Right atrium auricular region (tissue), 2 donors: ENCODE measurements around the gene SNAP47. TPM values are rescaled to one million over a fixed set of nuclear protein-coding genes. Genes with fewer than 3 reads are reported as not detected.

Experiments used
- DNase-seq: peaks from one replicate; pipeline ENCODE4 v3.0.0-alpha.2; 2019; ENCODE audit warnings: low spot score
- H3K27ac ChIP-seq, 2 donors: fragments of 200-600 bp; sonication (generic); 1 replicate in 1 of 2; 2 replicates in 1 of 2; pipeline ENCODE4 v1.5.1; 2016 to 2019
- H3K27me3 ChIP-seq, 2 donors: fragments of 200-600 bp; sonication (generic); one replicate each; pipeline versions ENCODE4 v1.5.1 to v1.6.0; 2017 to 2019
- H3K36me3 ChIP-seq: fragments of 200-600 bp; sonication (generic); one replicate; pipeline ENCODE4 v1.5.1; 2016
- H3K4me1 ChIP-seq, 2 donors: fragments of 200-600 bp; sonication (generic); one replicate each; pipeline versions ENCODE4 v1.5.1 to v1.6.0; 2017 to 2019
- H3K4me3 ChIP-seq, 2 donors: fragments of 200-600 bp; sonication (generic); 1 replicate in 1 of 2; 2 replicates in 1 of 2; pipeline ENCODE4 v1.5.1; 2017 to 2019; ENCODE audit warnings: mild to moderate bottlenecking in 1 of 2, moderate library complexity in 1 of 2
- H3K9me3 ChIP-seq, 2 donors: fragments of 200-600 bp; sonication (generic); one replicate each; pipeline ENCODE4 v1.5.1; 2019
- total RNA-seq, 2 donors: library from RNA; depleted of rRNA; stranded (reverse); fragments of >200 nt; gene quantifications; one replicate each; pipeline ENCODE4 v1.1.0, GENCODE V29; 2016
- TF ChIP-seq, protein P1 (sequence below), 2 donors: fragments of 200-600 bp; sonication (generic); IDR thresholded peaks; one replicate each; pipeline ENCODE4 v1.5.1; 2019; ENCODE audit warnings: antibody characterized with exemption in 2 of 2

SNAP47 gene
- total RNA-seq, 2 donors from 2014 or later: 39.1 to 102 TPM

GRCh38 chr1:227740401-227740960 lies 5.2 kb downstream of the SNAP47 start:
- no peak for DNase-seq
- TF ChIP-seq, protein P1, sequence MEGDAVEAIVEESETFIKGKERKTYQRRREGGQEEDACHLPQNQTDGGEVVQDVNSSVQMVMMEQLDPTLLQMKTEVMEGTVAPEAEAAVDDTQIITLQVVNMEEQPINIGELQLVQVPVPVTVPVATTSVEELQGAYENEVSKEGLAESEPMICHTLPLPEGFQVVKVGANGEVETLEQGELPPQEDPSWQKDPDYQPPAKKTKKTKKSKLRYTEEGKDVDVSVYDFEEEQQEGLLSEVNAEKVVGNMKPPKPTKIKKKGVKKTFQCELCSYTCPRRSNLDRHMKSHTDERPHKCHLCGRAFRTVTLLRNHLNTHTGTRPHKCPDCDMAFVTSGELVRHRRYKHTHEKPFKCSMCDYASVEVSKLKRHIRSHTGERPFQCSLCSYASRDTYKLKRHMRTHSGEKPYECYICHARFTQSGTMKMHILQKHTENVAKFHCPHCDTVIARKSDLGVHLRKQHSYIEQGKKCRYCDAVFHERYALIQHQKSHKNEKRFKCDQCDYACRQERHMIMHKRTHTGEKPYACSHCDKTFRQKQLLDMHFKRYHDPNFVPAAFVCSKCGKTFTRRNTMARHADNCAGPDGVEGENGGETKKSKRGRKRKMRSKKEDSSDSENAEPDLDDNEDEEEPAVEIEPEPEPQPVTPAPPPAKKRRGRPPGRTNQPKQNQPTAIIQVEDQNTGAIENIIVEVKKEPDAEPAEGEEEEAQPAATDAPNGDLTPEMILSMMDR (IDR thresholded peaks at IDR 0.05): no peak
- no peak overlapping the region for H3K27ac ChIP-seq
- H3K4me1 ChIP-seq: peaks cover 0 to 26% of the 10 kb centered on the region in 2 donors
- no peaks in the 10 kb centered on the region for H3K36me3 ChIP-seq
- H3K9me3 ChIP-seq: no peaks in the 10 kb centered on the region
- no peaks in the 10 kb centered on the region for H3K27me3 ChIP-seq
- no peak overlapping the region for H3K4me3 ChIP-seq

DNA sequence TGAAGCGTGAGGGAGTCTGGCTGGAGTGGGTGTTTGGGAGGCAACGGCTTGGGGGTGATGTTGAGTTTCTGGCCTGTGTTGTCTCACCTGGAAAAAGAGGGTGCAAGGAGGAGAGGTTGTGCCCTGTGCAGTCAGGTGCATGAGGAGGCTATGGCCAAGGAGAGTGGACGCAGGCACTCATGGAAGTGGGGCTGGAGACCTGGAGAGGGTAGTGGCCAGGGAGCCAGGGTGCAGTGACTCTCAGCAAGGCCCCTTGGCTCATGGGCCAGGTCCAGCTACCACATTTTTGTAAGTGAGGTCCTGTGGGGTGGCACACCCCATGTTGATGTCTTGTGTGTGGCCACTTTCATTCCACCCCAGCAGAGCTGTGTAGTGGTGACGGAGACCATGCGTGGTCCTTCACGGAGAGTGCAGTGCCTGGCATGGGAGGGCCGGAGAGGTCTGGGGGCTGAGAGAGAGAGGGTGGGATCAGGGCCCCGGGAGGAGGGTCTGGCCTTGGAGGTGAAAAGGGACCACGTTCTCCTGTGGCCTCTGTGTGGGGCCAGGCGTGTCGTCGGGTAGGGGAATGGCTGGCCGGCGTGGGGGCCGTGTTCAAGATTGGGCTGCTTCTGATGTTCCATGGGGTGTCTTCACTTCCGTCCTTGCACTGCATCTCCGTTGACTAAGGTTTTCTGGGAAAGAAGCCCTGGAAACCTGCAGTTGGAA lies 6.1 kb downstream of the SNAP47 start:
- Histone ChIP-seq H3K4me3 (no peak overlapping the region), H3K27me3 (no peaks in the 10 kb centered on the region), H3K4me1 (peaks cover 0 to 19% of the 10 kb centered on the region in 2 donors), H3K27ac (no peak overlapping the region), H3K36me3 (no peaks in the 10 kb centered on the region), H3K9me3 (no peaks in the 10 kb centered on the region)
- TF ChIP-seq, protein P1 (IDR thresholded peaks at IDR 0.05): no peak
- no peak for DNase-seq

- TF ChIP-seq, protein P1 (IDR thresholded peaks at IDR 0.05): no peak
- peaks cover 0 to 10% of the 10 kb centered on the region in 2 donors for H3K4me1 ChIP-seq
- no peaks in the 10 kb centered on the region for H3K36me3 ChIP-seq
- no peaks in the 10 kb centered on the region for H3K9me3 ChIP-seq
- H3K27me3 ChIP-seq: no peaks in the 10 kb centered on the region
- no peak for DNase-seq
- no peak overlapping the region for H3K4me3 ChIP-seq
- no peak overlapping the region for H3K27ac ChIP-seq
Measured at GRCh38 chr1:227742738-227743715, 7.8 kb downstream of the SNAP47 start.

GRCh38 chr1:227744668-227745067 lies 9.4 kb downstream of the SNAP47 start:
- H3K36me3 ChIP-seq: peaks cover 10% of the 10 kb centered on the region
- H3K9me3 ChIP-seq: no peaks in the 10 kb centered on the region
- TF ChIP-seq, protein P1 (IDR thresholded peaks at IDR 0.05): no peak
- peak overlapping the region in 1 of 2 donors; percentile 40 for H3K27ac ChIP-seq
- H3K4me3 ChIP-seq: no peak overlapping the region
- H3K27me3 ChIP-seq: no peaks in the 10 kb centered on the region
- no peak for DNase-seq
- peaks cover 0 to 22% of the 10 kb centered on the region in 2 donors for H3K4me1 ChIP-seq

GRCh38 chr1:227745568-227746265 lies 10.5 kb downstream of the SNAP47 start:
- Histone ChIP-seq H3K27ac (no peak overlapping the region), H3K4me1 (peaks cover 0 to 21% of the 10 kb centered on the region in 2 donors)

More at GRCh38 chr1:227745568-227746265, 10.5 kb downstream of the SNAP47 start:
- Histone ChIP-seq H3K4me3 (no peak overlapping the region), H3K27me3 (no peaks in the 10 kb centered on the region), H3K36me3 (peaks cover 10% of the 10 kb centered on the region), H3K9me3 (no peaks in the 10 kb centered on the region)
- no peak for DNase-seq
- TF ChIP-seq, protein P1 (IDR thresholded peaks at IDR 0.05): no peak
